HG02678 (cell line): ENCODE measurements around the gene PYGB.
"Not testable (repeated sequence)": the region's sequence is repeated elsewhere in the genome, so short reads cannot be mapped to it uniquely, and the experiment has no call there.

Experiments used
- ATAC-seq: cut with Tn5 transposase; IDR thresholded peaks from one replicate; pipeline ENCODE4 v1.9.1; 2021; ENCODE audit warnings: mild to moderate bottlenecking, moderate library complexity; ENCODE audit not compliant: unreplicated experiment

Gene PYGB

DNA sequence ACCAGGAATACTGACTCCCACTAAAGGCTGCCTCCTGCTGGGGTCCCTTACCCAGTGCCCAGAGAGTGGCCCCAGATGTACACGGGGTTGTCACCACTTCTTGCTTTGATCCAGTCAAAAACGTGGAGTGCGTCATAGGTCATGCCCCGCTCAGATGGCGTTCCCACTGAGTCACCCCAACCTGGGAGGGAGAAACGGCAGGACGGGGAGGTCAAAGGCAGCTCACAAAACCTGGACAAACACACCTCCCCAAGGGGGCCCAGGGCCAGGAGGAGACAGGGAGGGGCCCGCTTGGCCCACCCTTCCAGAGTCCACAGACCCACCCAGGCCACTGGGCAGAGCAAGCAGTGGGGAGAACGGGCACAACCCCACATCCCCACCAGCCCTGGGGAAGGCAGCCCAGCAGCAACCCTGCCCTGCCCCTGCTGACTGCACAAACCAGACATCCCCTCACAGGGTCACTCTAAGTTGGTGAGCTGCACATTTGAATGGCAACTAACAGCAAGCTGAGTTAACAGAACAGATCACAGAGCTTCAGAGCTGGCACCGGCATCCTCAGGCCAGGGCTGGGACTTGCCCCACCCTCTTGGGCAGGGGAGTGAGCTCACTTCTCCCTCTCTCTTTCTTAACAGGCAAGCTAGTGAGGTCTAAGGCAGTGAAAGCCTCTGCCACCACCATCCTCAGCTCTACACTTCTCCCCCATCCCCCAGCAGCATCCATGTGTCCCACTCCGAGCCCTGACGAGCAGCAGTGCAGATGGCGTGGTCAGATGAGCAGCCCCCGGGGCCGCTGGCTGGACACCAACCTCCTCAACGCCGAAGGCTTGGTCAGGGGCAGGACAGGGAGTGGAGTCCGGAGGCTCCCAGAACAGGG, 61.7 kb downstream of the PYGB start:
- no peak for ATAC-seq

DNA sequence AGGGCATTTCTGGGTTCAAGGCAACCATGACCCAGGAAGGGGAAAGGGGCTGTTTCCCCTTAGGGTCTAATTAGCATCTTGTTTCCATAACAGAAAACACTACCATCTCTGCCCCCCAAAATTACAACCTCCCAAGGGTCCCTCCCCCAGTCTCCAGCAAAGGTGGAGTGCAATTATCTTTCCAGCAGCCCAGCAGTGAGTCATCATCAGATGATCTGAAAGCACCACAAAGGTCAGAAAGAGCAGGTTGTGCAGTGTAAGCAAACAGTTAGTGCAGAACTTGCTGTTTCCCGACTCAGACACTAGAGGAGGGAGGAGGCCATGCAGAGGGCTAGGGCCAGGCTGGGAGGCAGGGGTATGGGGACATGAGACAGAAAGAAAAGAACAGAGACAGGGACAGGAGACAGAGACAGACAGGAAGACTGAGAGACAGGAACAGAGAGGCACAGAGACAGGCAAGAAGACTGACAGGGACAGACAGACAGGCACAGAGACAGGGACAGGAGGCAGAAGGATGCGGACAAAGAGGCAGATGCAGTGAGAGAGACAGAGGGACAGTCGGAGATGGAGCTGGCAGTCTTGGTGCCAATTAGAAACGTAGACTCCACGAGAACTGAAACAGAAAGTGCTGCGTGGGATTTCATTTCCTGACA, 62.5 kb downstream of the PYGB start:
- peak; percentile 91 for ATAC-seq

DNA sequence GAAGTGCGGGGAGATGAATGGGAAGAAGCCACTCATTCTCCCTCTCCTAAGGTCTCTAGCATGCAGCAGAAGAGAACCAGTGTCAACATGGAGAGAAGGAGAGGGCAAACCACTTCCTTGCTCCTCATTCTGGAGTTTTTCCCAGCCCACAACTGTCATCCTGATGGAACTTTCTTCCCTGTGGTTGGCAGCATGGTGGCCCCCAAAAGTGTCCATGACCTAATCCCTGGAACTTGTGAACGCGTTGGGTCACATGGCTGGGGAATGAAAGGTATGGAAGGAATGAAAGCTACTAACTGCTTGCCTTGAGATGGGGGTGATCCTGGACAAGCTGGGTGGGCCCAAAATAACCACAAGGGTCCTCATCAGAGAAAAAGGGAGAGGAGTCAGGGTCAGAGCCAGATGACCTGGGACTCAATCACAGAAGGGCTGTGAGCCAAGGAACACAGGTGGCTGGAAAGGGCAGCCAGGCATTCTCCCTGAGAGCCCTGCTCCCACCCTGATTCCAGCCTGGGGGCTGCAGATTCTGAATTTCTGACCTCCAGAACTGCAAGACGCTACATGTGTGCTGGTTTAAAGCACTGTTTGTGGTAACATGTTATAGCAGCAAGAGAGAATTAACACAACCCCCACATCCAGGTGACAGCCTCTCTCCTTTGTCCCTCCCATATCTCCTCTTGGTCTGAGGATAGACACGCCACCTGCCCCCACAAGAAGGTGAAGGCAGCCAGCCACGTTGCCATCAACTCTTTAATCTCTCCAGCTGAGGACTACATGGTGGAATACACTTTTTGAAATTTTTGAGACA, 63.2 kb downstream of the PYGB start:
- ATAC-seq: no peak

DNA sequence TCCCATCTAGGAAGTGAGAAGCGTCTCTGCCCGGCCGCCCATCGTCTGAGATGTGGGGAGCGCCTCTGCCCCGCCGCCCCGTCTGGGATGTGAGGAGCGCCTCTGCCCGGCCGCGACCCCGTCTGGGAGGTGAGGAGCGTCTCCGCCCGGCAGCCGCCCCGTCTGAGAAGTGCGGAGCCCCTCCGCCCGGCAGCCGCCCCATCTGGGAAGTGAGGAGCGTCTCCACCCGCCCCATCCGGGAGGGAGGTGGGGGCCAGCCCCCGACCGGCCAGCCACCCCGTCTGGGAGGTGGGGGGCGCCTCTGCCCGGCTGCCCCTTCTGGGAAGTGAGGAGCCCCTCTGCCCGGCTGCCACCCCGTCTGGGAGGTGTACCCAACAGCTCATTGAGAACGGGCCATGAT, 64.8 kb downstream of the PYGB start:
- ATAC-seq: not testable (repeated sequence)

DNA sequence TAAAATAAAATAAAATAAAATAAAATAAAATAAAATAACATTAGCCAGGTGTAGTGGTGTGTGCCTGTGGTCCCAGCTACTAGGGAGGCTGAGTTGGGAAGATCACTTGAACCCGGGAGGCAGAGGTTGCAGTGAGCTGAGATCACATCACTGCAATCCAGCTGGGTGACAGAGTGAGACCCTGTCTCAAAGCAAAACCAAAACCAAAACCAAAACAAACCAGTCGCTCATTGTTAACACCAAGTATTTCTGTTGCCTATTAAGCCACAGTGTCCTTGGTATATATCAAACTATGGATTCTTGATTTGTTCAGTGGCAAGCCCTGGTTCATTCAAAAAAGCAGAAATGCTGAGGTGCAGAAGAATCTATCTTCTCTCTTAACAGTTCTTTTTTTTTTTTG, 65.7 kb downstream of the PYGB start:
- ATAC-seq: no peak

DNA sequence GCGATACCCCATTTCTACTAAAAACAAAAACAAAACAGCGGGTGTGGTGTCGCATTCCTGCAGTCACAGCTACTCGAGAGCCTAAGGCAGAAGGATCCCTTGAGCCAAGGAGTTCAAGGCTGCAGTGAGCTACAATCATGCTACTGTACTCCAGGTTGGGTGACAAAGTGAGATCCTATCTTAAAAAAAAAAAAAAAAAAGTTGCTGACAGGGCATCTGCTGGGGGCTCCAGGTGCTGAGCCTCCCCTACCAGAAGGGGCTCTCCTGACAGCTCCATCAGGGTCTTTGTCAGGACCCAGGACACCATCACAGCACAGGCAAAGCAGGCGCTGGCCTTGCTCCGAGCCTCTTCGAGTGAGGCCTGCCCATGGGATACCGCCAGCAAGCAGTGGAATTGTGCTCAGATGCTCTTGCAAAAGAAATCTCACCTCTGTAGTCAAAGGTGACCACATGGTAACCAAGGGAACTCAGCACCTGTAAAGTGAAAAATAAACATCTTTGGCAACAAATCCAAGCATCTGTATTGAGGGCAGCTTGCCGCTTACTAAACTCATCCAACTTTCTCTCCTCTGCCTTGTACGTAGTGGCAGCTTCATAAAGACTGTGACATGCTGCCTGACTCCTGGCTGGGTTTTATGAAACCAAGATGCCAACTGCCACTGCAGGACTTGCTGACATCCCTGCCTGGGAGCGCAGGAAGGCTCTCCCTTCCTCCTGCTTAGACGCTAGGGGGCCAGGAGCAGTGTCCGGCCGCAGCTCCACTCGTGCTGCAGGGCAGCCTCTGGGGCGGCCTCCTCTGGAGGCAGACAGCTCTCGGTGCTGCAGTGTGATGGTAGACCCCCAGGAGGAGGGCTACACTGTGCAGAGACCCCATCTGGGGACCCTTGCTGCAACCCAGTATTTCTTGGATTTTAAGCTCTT, 66.9 kb downstream of the PYGB start:
- no peak for ATAC-seq

DNA sequence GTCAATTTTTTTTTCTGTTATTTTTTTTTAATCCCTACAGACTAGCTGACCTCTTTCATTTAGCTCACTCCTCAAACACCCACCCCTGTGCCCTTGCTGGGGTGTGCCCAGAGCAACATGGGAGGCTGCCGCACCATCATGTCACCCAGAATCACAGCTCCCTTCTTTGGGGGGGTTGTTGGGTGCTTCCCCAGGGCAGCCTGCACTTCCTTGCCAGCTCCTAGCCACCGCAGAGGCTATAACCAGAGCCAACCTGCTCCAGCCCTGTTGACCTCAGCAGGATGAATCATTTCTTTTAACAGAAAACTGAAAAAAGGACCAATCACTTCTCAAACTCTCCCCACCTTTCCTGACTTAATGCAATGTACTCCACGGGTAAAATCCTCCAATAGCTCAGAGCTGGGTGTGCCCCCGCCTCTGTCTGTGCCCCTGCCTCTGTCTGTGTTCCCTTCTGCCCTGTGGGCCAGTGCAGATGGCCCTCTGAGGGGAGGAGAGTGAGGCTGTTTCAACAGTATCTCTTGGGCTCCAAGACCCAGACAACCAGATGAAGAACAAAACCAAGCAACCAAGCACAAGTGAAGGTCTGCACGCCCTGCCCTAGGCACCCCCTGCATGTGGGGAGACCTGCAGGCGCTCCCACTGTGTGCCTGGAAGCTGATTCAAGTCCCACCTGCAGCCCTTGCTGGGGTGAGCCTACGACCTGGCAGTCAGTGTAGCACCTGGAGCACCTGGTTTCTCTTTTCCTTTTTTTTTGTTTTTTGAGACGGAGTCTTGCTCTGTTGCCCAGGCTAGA, 67.7 kb downstream of the PYGB start:
- no peak for ATAC-seq

DNA sequence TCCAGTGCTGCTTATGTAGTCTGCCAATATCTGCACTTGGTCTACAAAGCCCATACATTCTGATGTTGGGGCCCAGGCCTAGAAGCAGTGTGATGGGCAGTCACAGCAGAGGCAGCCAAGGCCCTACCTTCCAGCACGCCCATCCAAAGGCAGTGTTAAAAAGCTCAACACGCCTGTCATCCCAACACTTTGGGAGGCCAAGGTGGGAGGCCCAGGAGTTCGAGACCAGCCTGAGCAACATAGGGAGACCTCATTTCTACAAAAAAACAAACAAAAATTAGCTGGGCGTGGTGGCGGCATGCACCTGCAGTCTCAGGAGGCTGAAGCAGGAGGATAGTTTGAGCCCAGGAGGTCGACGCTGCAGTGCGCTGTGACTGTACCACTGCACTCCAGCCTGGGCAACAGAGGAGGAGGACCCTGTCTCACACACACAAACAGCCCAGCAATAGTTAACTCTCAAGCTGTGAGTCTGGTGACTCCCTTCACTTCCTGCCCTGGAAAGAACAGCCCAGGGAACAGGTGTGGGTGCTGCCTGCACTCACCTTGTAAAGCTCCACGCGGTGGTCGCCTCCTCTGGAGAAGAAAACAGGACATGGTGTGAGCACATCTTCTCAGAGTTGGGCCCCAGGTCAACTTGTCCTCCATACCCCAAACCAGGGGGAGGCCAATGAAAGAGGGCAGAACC, 68.8 kb downstream of the PYGB start:
- no peak for ATAC-seq

DNA sequence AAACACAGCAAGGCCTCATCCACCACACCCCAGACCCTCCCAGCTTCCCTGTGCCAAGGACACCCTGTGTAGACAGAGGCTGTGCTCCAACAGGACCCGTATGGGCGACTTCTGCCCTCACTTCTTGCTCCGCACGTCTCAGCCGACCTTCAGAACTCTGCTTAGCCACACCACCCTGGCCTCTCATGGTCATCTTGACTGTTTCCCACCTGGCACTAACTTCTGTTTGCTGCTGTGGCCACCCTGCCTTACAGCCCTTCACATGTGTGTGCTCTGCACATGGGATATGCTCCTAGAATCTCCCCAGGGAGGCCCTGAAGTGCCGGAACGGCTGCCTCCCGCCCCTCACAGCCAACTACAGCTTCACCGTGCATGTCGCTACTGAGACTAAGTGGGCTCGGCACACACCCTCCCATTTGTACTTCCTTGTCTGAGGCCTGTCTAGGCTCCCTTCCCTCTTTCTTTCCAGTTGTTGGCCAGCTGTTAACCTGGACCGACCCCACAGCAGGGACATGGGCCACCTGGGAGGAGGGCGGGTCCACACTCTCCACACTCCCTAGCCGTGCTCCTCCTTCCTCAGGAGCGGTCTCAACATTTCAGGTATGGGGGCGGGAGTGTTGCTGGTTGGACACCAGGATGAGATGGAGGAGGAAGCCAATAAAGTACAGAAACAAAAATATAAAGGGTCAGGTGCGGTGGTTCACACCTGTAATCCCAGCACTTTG, 69.6 kb downstream of the PYGB start:
- no peak for ATAC-seq

DNA sequence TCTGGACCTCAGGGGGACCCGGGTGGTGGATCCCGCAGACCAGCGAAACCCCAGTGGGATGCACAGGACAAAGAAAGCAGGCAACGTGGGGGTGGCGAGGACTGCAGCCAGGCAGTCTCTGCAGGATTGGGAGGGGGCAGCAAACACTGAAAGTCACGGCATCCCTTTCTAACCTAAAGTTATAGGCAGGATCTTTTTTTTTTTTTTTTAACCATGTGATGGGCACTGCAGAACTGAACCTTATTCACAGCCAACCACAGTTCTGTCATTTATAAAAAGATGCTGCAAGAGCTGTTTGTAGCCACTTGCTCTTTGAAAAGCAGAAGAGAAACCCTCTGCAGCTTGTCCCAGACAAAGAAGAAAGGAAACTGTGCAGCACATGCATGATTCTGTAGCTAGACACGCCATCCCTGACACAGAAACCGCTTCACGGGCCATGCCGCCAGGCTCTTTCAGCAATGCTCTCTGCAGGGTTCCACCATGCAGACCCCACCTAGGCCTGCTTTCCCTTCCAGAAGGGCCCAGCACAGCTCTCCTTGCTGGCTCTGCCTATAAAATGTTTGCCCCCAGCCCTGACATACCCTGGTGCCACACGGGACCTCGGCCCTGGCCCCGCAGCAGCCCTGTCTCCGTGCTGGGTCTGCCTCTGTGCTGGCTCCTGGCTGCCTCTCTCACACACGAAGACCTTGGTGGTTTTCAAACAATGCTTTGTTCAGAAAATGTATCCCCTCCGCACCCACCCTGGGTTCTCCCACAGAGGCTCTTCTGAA, 70.8 kb downstream of the PYGB start:
- peak; percentile 92 for ATAC-seq

DNA sequence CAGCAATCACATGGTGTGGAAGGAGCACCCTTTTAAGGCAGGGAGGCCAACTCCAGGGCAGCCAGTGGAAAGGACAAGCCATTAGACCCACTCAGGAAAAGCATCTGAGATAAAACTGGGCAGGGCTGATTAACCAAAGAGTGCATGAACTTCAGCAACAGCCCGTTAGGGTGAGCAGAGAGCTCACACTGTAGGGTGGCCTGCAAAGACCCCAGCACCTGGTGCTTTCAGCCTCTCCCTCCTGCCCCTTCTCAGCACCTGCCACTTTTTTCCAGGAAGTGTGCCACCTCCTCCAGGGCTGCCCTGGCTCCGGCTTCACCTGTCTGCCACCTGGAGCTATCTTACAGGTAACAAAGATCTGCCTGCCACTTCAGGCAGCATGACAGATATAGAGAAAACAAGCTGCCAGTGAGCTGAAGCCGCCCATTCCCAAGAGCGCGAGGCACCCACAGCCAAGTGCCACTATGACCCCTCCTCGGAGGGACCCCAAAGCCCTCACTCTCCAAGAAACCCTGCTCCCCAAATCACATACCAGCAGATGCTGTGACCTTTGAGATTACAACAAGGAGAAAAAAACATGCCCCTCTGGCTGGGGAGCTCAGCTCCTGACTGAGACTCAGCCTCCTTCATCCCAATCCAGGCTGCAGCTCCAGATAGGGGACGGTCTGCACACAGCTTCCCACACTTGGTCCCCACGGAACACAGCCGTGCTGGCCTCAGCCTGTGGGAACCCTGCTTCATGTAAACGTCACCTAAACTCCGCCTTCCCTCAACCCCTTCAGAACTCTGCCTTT, 71.6 kb downstream of the PYGB start:
- peak; percentile 9 for ATAC-seq

DNA sequence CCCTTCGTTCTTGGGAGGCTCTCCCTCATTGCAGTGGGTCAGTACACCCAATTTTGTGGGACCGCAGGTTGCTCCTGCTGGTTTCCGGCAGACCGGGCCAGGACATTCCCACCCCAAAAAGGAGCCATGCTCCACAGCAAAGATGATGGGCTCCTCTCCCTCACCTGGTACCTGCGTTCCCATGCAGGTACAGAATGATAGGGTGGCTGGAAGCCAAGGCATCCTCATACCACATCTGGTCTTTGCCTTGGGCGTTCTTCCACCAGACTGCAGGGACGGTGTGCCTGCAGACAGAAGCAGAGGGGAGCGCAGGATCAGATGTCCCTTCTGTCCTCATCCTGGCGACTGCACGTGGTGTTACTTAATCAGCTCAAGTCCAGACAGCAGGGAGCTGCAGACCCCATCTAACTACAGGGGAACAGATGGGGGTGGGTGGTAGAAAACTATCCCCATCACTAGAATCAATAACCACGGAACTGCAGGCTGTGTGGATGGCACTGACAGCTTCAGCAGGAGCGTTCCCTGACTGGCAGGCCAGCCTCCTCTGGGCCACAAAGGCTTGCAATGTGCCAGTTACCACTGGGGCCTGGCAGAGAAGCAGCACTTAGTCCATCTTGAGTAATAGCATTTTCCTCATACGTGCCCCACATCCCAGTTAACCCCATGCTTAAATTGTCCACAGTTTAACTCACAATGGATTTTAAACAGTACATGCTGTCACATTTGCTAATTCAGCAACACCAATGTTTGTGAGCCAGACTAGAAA, 72.3 kb downstream of the PYGB start:
- ATAC-seq: no peak

DNA sequence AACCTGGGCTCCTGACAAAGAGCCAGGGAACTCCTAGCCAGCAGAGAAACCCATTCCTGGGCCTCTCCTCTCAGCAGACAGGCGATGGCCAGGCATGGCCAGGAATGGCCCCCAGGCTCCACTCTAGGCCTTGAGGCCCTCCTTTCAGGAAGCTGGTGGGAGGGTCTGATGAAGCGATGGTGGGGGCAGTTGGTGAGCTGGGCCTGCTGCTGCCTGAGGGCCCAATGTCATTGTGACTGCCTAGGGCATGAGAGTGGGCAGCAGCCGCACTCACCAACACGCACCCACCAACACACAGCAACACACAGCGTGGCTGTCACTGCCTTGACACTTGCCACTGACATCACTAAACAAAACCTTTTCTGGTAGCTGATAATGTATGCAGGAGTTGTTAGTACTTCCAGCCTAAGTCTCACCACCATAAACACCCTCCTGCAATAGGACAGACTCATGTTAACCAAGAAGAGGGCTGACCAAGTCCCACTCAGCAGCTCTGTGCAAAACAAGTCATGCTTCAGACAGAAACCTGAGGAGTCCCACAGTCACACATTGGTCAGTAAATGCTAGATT, 73.5 kb downstream of the PYGB start:
- ATAC-seq: no peak

DNA sequence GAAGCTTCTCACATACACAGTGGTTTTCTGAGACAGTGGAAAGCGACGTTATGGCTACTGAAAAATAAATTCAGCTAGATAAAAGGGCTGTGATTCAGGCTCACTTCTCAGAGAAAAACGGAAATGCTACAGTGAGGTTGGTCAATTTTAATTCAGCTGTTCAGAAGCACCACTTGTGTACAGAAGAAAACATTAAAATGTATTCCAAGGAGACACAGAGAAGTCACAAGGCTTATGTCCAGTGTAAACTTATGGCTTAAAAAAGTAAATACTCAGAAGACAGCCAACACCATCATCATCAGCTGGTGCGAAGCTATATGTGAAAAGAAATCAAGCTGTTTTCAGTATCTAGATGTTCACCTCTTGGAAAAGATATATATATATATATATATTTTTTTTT, 74.1 kb downstream of the PYGB start:
- no peak for ATAC-seq

DNA sequence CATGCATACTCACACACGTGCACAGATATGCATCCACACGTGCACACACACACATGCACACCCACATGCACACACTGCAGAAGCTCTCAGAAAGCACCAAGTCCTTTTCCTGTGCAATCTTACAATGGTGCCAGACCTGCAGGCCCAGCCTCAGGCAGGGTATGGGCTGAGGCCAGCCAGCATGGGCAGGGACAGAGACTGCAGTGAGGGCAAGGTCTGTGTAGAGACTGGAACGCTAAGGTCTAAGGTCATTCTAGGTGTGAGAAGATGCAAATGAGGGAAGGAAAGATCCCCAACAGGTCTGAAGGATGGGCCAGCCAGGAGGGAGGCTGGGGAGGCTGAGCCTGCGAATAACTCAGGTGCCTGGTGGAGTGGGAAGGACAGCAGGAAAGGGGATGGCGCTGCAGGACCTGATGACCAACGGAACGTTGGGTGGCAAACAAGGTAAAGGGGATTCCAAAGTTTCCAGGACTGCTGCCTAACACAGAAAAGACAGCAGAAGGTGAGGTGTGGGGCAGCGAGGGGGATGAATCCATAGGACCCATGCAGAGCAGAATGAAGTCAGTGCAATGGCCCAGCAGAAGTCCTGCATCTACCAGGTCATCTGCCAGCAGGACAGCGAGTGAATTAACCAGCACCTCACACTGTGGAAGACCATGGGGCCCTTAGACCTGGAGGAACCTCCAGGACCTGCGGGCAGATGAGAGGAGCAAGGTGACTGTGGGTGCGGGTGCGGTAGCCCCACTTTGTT, 75.8 kb downstream of the PYGB start:
- no peak for ATAC-seq
